ENCODE measurements around the gene MTHFD1L. TPM values are rescaled to one million over a fixed set of nuclear protein-coding genes. Genes with fewer than 3 reads are reported as not detected.

MTHFD1L gene
- total and polyA plus RNA-seq, 2 experiments from 2014 or later, result 18.2 to 37.9 TPM

DNA sequence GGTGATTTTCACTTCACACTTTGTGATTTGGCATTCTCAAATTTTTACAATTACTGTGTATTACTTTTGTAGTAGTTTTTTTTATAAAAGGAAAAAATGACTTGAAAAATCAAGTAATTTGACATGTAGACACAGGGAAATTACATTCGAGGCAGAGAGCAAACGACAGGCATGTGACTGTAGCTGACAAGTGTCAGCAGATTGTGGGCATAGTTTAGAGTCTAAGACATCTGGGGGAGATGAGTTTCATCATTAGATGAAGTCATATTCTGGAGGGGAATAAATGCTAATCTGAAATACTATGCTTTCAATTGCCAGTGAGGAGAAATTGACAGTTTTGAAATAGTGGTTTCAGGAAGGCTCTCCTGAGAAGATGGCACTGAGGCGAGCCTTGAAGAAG lies 126.0 kb downstream of the MTHFD1L start:
- no peaks in the 10 kb centered on the region for H3K4me1 ChIP-seq (ENCODE audit: low read depth)
- H3K36me3 ChIP-seq, result no peaks in the 10 kb centered on the region
- no peak overlapping the region for H3K4me3 ChIP-seq
- TF ChIP-seq, protein P1, sequence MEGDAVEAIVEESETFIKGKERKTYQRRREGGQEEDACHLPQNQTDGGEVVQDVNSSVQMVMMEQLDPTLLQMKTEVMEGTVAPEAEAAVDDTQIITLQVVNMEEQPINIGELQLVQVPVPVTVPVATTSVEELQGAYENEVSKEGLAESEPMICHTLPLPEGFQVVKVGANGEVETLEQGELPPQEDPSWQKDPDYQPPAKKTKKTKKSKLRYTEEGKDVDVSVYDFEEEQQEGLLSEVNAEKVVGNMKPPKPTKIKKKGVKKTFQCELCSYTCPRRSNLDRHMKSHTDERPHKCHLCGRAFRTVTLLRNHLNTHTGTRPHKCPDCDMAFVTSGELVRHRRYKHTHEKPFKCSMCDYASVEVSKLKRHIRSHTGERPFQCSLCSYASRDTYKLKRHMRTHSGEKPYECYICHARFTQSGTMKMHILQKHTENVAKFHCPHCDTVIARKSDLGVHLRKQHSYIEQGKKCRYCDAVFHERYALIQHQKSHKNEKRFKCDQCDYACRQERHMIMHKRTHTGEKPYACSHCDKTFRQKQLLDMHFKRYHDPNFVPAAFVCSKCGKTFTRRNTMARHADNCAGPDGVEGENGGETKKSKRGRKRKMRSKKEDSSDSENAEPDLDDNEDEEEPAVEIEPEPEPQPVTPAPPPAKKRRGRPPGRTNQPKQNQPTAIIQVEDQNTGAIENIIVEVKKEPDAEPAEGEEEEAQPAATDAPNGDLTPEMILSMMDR (IDR thresholded peaks at IDR 0.05; ENCODE audit: low read depth, low read length), result no peak
- no peak overlapping the region for H3K27ac ChIP-seq
- H3K9me3 ChIP-seq (ENCODE audit: low read depth), result no peaks in the 10 kb centered on the region
- no peaks in the 10 kb centered on the region for H3K27me3 ChIP-seq
- no peak for DNase-seq (ENCODE audit: low read depth in 1 of 2, low spot score in 1 of 2)

DNA sequence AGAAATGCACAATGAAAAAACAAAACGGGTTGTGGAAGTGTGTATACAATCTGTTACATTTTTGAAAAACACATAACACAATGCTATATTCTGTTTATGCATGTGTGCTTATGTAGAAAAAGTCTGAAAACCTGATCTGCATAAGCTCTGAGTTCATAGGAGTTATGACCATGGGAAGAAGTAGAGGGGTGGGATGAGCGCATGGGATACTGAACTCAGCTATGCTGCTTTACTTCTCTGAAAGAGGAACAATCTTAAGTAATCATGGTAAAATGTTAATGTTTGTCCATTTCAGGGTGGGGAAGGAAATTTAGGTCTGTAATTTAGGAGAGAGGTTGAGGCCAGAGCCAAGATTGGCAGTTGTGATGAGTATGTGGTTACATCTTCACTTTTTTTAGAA lies 126.8 kb downstream of the MTHFD1L start:
- TF ChIP-seq, protein P1 (IDR thresholded peaks at IDR 0.05; ENCODE audit: low read depth, low read length), result no peak
- Histone ChIP-seq H3K36me3 (no peaks in the 10 kb centered on the region), H3K27me3 (no peaks in the 10 kb centered on the region), H3K4me1 (ENCODE audit: low read depth) (no peaks in the 10 kb centered on the region), H3K4me3 (no peak overlapping the region), H3K27ac (no peak overlapping the region), H3K9me3 (ENCODE audit: low read depth) (no peaks in the 10 kb centered on the region)
- DNase-seq (ENCODE audit: low read depth in 1 of 2, low spot score in 1 of 2), result no peak

DNA sequence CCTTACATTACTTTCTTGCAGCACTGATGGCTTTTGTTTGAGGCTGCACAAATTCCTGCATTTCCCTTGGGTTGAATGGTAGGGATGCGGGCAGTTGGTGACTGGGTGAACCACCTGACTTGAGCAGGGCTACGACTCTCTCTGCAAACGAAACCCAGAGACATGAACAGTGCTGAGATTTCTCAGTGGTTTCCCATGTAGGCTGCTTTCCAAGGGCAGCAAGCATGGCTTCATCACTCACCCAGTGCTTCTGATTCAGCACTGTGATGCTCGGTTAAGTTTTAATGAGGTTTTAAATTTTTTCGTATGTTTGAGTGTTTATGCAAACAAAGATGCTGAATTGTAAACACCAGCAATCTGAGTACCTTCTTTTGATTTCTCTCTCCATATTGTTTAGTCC lies 127.2 kb downstream of the MTHFD1L start:
- TF ChIP-seq, protein P1 (IDR thresholded peaks at IDR 0.05; ENCODE audit: low read depth, low read length), result no peak
- no peaks in the 10 kb centered on the region for H3K4me1 ChIP-seq (ENCODE audit: low read depth)
- no peak overlapping the region for H3K27ac ChIP-seq
- H3K36me3 ChIP-seq, result no peaks in the 10 kb centered on the region
- H3K9me3 ChIP-seq (ENCODE audit: low read depth), result no peaks in the 10 kb centered on the region
- no peaks in the 10 kb centered on the region for H3K27me3 ChIP-seq
- H3K4me3 ChIP-seq, result no peak overlapping the region
- DNase-seq (ENCODE audit: low read depth in 1 of 2, low spot score in 1 of 2), result no peak

DNA sequence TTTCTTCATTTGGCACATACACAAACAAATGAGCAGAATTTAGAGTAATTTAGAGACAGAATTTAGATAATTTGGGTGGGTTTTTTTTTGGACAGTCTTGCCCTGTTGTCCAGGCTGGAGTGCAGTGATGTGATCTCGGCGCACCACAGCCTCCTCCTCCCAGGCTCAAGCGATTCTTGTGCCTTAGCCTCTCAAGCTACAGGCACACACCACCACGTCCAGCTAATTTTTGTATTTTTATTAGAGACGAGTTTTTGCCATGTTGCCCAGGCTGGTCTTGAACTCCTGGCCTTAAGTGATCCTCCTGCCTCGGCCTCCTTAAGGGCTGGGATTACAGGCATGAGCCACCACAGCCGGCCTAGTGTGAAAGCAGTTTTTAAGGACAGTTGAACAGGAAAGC lies 127.8 kb downstream of the MTHFD1L start:
- no peaks in the 10 kb centered on the region for H3K36me3 ChIP-seq
- H3K9me3 ChIP-seq (ENCODE audit: low read depth), result no peaks in the 10 kb centered on the region
- no peaks in the 10 kb centered on the region for H3K4me1 ChIP-seq (ENCODE audit: low read depth)
- DNase-seq (ENCODE audit: low read depth in 1 of 2, low spot score in 1 of 2), result no peak
- H3K27me3 ChIP-seq, result no peaks in the 10 kb centered on the region
- no peak overlapping the region for H3K4me3 ChIP-seq
- H3K27ac ChIP-seq, result no peak overlapping the region
- TF ChIP-seq, protein P1 (IDR thresholded peaks at IDR 0.05; ENCODE audit: low read depth, low read length), result no peak

DNA sequence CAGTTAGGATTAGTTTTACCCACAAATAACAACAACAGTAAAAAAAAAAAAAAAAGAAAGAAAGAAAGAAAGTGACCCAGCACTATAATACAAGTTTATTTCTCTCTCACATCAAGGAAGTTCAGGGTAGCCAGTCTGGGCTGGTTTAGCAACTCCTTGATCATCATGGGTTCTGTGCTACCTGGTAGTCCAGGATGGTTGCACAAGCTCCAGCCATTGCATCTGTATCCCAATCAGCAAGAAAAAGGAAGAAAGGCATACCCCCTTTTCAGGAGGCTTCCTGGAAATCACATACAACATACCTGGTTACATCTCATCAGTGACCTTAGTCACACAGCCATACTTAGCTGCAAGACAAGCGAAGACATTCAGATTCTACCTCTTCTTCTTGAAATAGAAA lies 128.5 kb downstream of the MTHFD1L start:
- no peak overlapping the region for H3K27ac ChIP-seq
- H3K4me1 ChIP-seq (ENCODE audit: low read depth), result no peaks in the 10 kb centered on the region
- H3K36me3 ChIP-seq, result no peaks in the 10 kb centered on the region
- DNase-seq (ENCODE audit: low read depth in 1 of 2, low spot score in 1 of 2), result no peak
- H3K9me3 ChIP-seq (ENCODE audit: low read depth), result no peaks in the 10 kb centered on the region
- H3K27me3 ChIP-seq, result no peaks in the 10 kb centered on the region
- TF ChIP-seq, protein P1 (IDR thresholded peaks at IDR 0.05; ENCODE audit: low read depth, low read length), result no peak
- H3K4me3 ChIP-seq, result no peak overlapping the region

DNA sequence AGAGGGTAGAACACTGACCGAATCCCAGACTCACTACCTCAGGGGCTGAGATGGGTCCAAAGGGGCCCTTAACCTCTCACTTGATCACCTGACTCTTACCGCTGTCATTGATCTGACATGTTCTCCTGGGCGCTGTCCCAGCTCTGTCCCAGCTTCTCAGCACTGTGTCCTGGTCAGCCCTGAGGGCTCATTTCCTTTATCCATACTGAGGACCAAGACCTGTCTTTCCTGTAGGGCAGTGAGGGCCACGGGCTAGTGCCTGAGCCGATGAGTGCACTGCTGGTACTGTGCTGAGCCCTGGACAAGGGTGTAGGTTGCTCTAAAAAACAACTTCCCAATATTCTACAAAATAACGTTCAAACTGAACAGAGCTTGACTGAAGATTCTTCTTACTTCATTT lies 131.5 kb downstream of the MTHFD1L start:
- H3K36me3 ChIP-seq, result no peaks in the 10 kb centered on the region
- H3K4me3 ChIP-seq, result no peak overlapping the region
- H3K27me3 ChIP-seq, result no peaks in the 10 kb centered on the region
- DNase-seq (ENCODE audit: low read depth in 1 of 2, low spot score in 1 of 2), result no peak
- H3K9me3 ChIP-seq (ENCODE audit: low read depth), result no peaks in the 10 kb centered on the region
- no peaks in the 10 kb centered on the region for H3K4me1 ChIP-seq (ENCODE audit: low read depth)
- TF ChIP-seq, protein P1 (IDR thresholded peaks at IDR 0.05; ENCODE audit: low read depth, low read length), result no peak
- H3K27ac ChIP-seq, result no peak overlapping the region

All from cardiac muscle cell (in vitro differentiated cells and primary cell).